H54 (cell line): Measurements from ENCODE around the gene TPR.

Experiments
- DNase-seq: peaks from one replicate; pipeline ENCODE4 v3.0.0; 2011; ENCODE audit warnings: low spot score, mixed read lengths; ENCODE audit not compliant: insufficient read length
- FAIRE-seq: peaks from 3 replicates; lab custom pipeline; 2011; peaks lifted over from hg19 to GRCh38; lab: Jason Lieb, UNC
- POLR2A ChIP-seq: IDR thresholded peaks from 2 replicates; pipeline ENCODE4 v1.6.1; 2011; ENCODE audit warnings: low read depth, mild to moderate bottlenecking, low read length

TPR gene

DNA sequence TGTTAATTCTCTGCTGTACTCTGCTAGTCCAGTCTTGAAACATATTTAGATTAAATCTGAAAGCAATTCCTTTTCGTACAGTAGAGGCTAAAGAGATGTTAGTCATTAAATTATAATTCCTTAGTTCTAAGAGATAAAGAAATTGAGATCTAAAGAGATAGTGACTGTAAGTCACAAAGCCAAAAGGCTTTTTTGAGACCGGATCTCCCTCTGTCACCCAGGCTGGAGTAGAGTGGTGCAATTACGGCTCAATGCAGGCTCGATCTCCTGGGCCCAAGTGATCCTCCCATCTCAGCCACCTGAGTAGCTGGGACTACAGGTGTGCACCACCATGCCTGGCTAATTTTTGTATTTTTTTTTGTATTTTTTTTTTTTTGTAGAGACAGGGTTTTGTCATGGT is 64.7 kb downstream of the TPR start:
- FAIRE-seq (no peak), DNase-seq (no peak)
- TF ChIP-seq POLR2A: no peak

DNA sequence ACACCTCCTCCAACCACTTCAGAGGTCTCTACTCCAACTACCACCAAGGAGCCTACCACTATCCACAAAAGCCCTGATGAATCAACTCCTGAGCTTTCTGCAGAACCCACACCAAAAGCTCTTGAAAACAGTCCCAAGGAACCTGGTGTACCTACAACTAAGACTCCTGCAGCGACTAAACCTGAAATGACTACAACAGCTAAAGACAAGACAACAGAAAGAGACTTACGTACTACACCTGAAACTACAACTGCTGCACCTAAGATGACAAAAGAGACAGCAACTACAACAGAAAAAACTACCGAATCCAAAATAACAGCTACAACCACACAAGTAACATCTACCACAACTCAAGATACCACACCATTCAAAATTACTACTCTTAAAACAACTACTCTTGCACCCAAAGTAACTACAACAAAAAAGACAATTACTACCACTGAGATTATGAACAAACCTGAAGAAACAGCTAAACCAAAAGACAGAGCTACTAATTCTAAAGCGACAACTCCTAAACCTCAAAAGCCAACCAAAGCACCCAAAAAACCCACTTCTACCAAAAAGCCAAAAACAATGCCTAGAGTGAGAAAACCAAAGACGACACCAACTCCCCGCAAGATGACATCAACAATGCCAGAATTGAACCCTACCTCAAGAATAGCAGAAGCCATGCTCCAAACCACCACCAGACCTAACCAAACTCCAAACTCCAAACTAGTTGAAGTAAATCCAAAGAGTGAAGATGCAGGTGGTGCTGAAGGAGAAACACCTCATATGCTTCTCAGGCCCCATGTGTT is 66.6 kb downstream of the TPR start:
- no peak for TF ChIP-seq POLR2A
- FAIRE-seq (no peak), DNase-seq (no peak)

DNA sequence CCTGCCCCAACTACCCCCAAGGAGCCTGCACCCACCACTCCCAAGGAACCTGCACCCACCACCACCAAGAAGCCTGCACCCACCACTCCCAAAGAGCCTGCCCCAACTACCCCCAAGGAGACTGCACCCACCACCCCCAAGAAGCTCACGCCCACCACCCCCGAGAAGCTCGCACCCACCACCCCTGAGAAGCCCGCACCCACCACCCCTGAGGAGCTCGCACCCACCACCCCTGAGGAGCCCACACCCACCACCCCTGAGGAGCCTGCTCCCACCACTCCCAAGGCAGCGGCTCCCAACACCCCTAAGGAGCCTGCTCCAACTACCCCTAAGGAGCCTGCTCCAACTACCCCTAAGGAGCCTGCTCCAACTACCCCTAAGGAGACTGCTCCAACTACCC is 67.6 kb downstream of the TPR start:
- no peak for TF ChIP-seq POLR2A
- DNase-seq (no peak), FAIRE-seq (no peak)

DNA sequence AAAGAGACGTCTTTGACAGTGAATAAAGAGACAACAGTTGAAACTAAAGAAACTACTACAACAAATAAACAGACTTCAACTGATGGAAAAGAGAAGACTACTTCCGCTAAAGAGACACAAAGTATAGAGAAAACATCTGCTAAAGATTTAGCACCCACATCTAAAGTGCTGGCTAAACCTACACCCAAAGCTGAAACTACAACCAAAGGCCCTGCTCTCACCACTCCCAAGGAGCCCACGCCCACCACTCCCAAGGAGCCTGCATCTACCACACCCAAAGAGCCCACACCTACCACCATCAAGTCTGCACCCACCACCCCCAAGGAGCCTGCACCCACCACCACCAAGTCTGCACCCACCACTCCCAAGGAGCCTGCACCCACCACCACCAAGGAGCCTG is 68.5 kb downstream of the TPR start:
- DNase-seq (no peak), FAIRE-seq (no peak)
- no peak for TF ChIP-seq POLR2A

DNA sequence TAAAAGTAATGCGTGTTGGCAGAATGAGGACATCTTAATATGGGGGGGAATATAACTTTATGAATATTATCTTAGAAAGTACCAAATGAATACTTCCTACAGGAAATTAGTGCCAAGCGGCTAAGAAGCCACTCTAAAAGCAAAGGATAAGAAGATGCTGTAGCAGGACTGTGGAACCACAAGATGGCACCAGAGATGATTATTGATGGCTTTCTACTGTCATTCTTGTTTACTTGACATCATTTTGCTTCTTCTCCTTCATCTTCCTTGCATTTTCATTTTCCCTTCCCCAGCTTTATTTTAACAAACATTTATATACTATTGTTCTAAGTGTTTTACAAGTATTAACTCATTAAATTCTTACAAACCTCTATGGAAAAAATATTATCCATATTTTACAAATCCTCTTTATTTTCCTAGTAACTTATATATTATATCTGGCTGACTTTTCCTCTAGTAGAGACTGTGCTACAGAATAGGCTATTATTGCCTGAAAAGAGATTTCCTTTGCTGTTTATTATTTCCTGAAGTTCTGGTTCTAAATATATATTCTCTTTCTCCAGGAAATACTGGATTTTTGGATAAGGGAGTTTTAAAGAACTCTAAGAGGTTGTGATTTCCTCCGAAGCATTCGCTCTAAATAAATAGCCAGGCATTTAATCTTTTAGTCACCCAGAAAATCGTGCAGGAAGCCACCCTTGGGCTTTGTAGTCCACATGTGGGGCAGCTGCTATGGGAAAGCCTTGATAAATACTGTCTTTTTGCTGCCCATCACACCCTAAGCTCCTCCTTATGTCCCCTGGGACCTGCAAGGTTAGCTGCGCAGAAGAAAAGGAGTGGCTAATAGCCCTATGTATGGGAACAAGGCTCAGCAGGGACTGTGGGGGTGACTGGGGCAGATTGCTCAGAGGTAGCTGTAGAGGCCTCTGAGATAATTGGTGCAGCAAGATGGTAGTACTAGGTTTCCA is 69.8 kb downstream of the TPR start:
- TF ChIP-seq POLR2A: no peak
- DNase-seq (no peak), FAIRE-seq (no peak)

DNA sequence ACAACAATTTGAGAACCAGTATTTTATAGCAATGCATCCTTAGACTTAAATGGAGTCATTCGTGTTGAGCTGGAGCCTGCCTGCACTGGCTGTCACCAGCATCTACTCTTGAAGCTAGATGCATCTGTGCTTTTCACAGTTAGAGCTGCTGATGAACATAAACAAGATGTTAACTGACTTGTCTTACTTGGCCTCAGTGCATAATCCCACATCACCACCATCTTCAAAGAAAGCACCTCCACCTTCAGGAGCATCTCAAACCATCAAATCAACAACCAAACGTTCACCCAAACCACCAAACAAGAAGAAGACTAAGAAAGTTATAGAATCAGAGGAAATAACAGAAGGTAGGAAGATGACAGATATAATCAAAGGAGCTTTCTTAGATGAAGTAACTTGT is 71.1 kb downstream of the TPR start:
- no peak for FAIRE-seq
- no peak for TF ChIP-seq POLR2A
- DNase-seq: no peak

DNA sequence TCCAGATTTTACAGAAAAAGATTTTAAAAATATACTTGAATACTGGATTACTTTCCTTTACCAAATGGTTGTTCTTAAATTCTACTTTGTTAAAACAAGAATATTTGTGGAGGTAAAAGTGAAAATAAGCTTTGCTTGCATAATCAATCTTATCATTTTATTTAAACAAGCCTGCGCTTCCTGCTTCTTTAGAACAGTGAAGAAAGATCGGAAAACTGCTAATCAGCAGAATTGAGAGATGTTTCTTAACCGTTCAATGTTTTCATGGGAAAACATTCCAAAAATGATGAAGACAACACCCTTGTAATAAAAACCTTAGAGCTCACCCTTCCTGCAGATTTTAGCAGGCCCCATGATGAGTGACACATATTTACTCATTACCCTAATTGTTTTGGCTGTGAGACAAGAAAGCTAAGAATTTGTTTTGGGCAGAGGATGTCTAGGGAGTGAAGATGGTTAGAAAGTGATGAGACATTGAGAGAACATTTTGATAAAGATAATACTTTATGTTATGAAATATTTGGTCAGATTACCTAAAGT is 72.6 kb downstream of the TPR start:
- DNase-seq (no peak), FAIRE-seq (no peak)
- no peak for TF ChIP-seq POLR2A

DNA sequence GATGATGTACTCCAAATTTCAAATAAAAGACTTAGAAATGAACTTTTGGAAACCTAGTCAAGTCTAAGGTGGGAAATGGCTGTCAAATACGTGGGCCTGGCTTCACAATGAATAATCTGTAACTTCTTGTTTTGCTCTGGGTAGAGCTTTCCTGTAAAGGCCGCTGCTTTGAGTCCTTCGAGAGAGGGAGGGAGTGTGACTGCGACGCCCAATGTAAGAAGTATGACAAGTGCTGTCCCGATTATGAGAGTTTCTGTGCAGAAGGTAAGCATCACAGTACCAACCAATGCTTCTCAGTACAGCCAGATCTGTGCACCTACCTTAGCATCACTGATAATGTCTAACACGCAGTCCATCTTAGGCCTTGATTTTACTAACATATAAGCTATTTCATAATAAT is 73.6 kb downstream of the TPR start:
- no peak for DNase-seq
- FAIRE-seq: no peak
- no peak for TF ChIP-seq POLR2A

DNA sequence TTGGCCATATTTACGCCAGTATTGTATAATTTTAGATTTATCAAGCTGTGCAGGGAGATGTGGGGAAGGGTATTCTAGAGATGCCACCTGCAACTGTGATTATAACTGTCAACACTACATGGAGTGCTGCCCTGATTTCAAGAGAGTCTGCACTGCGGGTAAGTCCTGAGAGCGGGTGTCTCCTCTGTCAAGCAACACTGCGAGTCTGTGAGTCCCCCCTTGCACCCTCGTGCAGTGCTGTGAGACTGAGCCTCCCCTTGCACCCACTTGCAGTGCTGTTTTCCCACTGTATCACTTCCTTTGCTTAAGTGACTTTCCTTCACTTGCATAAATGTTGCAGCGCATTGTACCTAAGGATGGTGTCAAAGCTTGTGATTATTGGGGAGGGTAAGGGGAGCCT is 75.0 kb downstream of the TPR start:
- DNase-seq (no peak), FAIRE-seq (no peak)
- TF ChIP-seq POLR2A: no peak

DNA sequence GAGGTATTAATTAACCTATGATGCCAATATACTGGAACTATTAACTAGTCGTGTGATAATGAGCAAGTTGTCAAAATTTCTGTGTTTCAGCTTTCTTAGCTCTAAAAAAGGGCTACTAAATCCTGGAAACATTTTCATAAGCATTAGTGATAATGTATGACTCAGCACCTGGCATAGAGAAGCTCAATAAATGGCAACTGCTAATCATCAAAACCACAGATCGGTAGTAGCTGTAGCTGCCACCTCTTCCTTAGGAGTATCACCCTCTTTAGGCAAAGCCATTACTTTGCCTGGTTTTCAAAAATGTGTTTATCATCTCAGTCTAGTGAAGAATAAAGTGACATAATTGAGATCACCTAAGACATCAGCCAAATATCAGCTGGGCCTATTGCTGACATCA is 75.5 kb downstream of the TPR start:
- TF ChIP-seq POLR2A: no peak
- no peak for DNase-seq
- FAIRE-seq: no peak

DNA sequence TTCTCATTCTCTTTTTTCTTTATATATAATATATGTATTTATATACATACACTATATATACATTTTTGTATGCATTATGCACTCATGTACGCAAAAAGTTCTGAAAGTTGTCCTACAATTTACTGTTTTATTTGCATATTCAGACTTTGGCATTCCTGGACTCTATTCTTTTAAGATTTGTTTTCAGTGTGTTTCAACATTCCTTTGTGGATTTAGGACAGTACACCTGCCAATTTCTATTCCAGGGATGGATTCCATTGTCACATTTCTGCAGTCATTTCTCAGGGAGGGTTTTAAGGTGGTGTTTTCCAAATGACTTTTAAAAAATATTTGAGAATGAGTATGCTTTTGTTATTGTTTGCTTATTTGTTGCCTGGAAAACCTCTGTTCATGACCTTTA is 76.2 kb downstream of the TPR start:
- FAIRE-seq: no peak
- TF ChIP-seq POLR2A: no peak

DNA sequence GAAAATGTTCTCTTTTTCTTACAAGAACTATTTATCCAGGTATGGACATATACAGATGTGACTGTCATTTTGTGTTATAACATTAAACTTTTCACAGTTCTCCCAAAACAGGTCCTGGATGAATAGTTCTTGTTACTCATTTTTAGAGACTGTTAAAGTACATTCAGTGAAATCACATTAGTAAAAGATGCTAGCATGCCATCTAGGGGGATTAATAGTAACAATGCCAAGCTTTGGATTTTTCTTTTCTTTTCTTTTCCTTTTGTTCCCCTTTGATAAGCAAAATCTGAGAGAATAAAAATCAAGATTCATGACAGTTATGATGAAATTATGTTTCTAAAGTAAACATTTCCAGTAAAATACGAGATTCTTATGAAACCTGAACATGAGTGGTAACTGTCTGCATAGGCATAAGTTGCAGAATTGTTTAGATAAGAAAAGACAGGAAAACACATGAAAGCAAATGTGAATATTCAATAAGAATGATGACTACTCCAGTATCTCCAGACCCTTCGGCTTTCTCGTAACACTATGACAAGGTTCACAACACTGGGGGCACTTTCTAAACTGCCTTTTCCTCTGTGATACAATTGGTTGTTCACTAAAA is 77.5 kb downstream of the TPR start:
- DNase-seq: no peak
- FAIRE-seq: no peak
- no peak for TF ChIP-seq POLR2A

More for the DNA sequence above, 76.2 kb downstream of the TPR start:
- no peak for DNase-seq

DNA sequence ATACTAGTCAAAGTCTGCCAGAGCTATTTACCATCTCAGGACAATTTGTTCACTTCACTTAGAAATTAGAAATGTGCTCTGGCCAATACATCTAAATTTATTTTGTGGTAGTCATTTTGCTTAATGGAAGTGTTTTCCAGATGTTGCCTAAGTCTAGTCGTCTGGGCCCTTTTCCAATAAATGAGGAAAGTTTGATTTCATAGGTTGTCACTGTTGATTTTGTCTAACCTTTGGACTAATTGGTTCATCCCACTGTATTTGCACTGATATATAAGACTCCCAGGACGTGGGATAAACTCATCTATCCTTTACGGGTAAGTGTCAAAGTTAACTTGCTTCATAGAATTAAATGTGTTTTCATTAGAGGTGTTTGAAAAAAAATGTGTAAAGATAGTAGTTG is 79.1 kb downstream of the TPR start, which contains the start of gene PRG4:
TSS of gene PRG4 (plus strand) at position 300 of the 400 bp plus-strand sequence.
- no peak for FAIRE-seq
- DNase-seq: no peak
- no peak for TF ChIP-seq POLR2A

DNA sequence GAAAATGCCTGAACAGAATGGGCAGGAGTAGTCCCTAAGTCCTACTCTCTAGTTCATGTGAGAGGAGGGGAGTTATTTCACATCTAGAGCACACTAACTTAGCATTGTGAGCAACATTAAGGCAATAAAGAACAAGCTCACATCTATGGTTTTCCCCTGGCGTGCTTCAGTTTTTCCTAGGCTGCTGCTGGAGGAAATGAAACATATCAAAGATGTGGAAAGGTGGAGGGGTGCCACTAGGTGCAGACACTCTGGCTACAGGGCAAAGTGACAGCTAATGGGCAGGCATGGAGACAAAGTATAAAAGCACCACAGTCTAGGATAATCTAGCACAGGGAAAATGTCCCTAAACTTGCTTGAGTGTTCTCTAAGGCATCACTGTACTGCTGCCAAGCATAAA is 82.2 kb downstream of the TPR start:
- no peak for TF ChIP-seq POLR2A
- FAIRE-seq: no peak
- DNase-seq: no peak
